H9 (cell line): ENCODE data around the gene RCOR2. TPM values are rescaled to one million over a fixed set of nuclear protein-coding genes. Genes with fewer than 3 reads are reported as not detected.
A peak's percentile ranks its signal among the peaks of the same experiment; 100 is the strongest.

Experiments used
- DNase-seq: peaks from one replicate; pipeline ENCODE4 v3.0.0-alpha.2; 2017
- H2AFZ ChIP-seq: one replicate; pipeline ENCODE4 v1.6.1; 2013; ENCODE audit warnings: mild to moderate bottlenecking, low read length, control low read depth, moderate library complexity
- H2AK5ac ChIP-seq: 2 replicates; pipeline ENCODE4 v1.6.1; 2013; ENCODE audit warnings: low read length, control low read depth, mixed read lengths; ENCODE audit not compliant: insufficient read length
- H2BK120ac ChIP-seq: one replicate; pipeline ENCODE4 v1.6.1; 2013; ENCODE audit warnings: low read depth, mild to moderate bottlenecking, low read length, control low read depth, inconsistent platforms; ENCODE audit not compliant: poor library complexity, severe bottlenecking
- H2BK12ac ChIP-seq: 2 replicates; pipeline ENCODE4 v1.6.1; 2013; ENCODE audit warnings: low read length, control low read depth, mixed read lengths, low read depth; ENCODE audit not compliant: insufficient read length
- H2BK15ac ChIP-seq: 2 replicates; pipeline ENCODE4 v1.6.1; 2013; ENCODE audit warnings: low read depth, low read length, control low read depth
- H2BK20ac ChIP-seq: one replicate; pipeline ENCODE4 v1.6.1; 2013; ENCODE audit warnings: low read depth, mild to moderate bottlenecking, low read length, control low read depth, inconsistent platforms; ENCODE audit not compliant: poor library complexity, severe bottlenecking
- H2BK5ac ChIP-seq: 2 replicates; pipeline ENCODE4 v1.6.1; 2013; ENCODE audit warnings: low read length, control low read depth, mixed read lengths; ENCODE audit not compliant: insufficient read length
- H3K14ac ChIP-seq: 2 replicates; pipeline ENCODE4 v1.6.1; 2013; ENCODE audit warnings: low read length, control low read depth; ENCODE audit not compliant: insufficient read depth
- H3K18ac ChIP-seq: 2 replicates; pipeline ENCODE4 v1.6.1; 2013; ENCODE audit warnings: low read depth, mild to moderate bottlenecking, mixed read lengths, low read length, control low read depth; ENCODE audit not compliant: insufficient read length
- H3K23ac ChIP-seq: 2 replicates; pipeline ENCODE4 v1.6.1; 2013; ENCODE audit warnings: low read length, control low read depth, mixed read lengths, low read depth; ENCODE audit not compliant: insufficient read length
- H3K23me2 ChIP-seq: 2 replicates; pipeline ENCODE4 v1.6.1; 2013; ENCODE audit warnings: low read depth, mild to moderate bottlenecking, mixed read lengths, low read length, control low read depth; ENCODE audit not compliant: insufficient read length, poor library complexity, severe bottlenecking
- H3K27ac ChIP-seq: 2 replicates; pipeline ENCODE4 v1.5.1; 2013; ENCODE audit warnings: low read length, control low read depth, mixed read lengths, low read depth; ENCODE audit not compliant: insufficient read length
- H3K27me3 ChIP-seq: 2 replicates; pipeline ENCODE4 v1.6.1; 2013; ENCODE audit warnings: low read length, control low read depth, inconsistent platforms; ENCODE audit not compliant: insufficient read depth
- H3K4ac ChIP-seq: 2 replicates; pipeline ENCODE4 v1.6.1; 2013; ENCODE audit warnings: low read depth, mild to moderate bottlenecking, control low read depth, inconsistent platforms, low read length, moderate library complexity
- H3K4me1 ChIP-seq: 2 replicates; pipeline ENCODE4 v1.6.1; 2013; ENCODE audit warnings: low read length, control low read depth, inconsistent platforms; ENCODE audit not compliant: insufficient read depth
- H3K4me2 ChIP-seq: 2 replicates; pipeline ENCODE4 v1.6.1; 2013; ENCODE audit warnings: low read length, control low read depth, mixed read lengths; ENCODE audit not compliant: insufficient read length, insufficient read depth
- H3K56ac ChIP-seq: 2 replicates; pipeline ENCODE4 v1.6.1; 2013; ENCODE audit warnings: low read depth, mild to moderate bottlenecking, mixed read lengths, low read length, control low read depth; ENCODE audit not compliant: insufficient read length
- H3K79me1 ChIP-seq: 2 replicates; pipeline ENCODE4 v1.6.1; 2013; ENCODE audit warnings: low read depth, mild to moderate bottlenecking, moderate library complexity, low read length, control low read depth, inconsistent platforms; ENCODE audit not compliant: insufficient read depth, poor library complexity, severe bottlenecking
- H3K79me2 ChIP-seq: 2 replicates; pipeline ENCODE4 v1.6.1; 2013; ENCODE audit warnings: low read length, control low read depth, inconsistent platforms; ENCODE audit not compliant: insufficient read depth
- H3K9ac ChIP-seq: 2 replicates; pipeline ENCODE4 v1.6.1; 2013; ENCODE audit warnings: low read length, control low read depth, mixed read lengths; ENCODE audit not compliant: insufficient read length; ENCODE audit errors: extremely low read depth
- H3K9me3 ChIP-seq: one replicate; pipeline ENCODE4 v1.6.1; 2013; ENCODE audit warnings: low read depth, low read length, inconsistent platforms; ENCODE audit not compliant: control insufficient read depth
- H3T11ph ChIP-seq: one replicate; pipeline ENCODE4 v1.6.1; 2013; ENCODE audit warnings: mild to moderate bottlenecking, low read length, control low read depth, inconsistent platforms
- H4K20me1 ChIP-seq: one replicate; pipeline ENCODE4 v1.6.1; 2013; ENCODE audit not compliant: control insufficient read depth, insufficient read length, insufficient read depth
- H4K5ac ChIP-seq: 2 replicates; pipeline ENCODE4 v1.6.1; 2013; ENCODE audit warnings: low read depth, mild to moderate bottlenecking, mixed read lengths, low read length, control low read depth; ENCODE audit not compliant: insufficient read length
- H4K8ac ChIP-seq: replicated peaks from 2 replicates; pipeline ENCODE4 v1.6.1; 2013; ENCODE audit warnings: low read length, control low read depth, mixed read lengths, low read depth; ENCODE audit not compliant: insufficient read length
- H4K91ac ChIP-seq: 2 replicates; pipeline ENCODE4 v1.6.1; 2013; ENCODE audit warnings: low read depth, mild to moderate bottlenecking, moderate library complexity, mixed read lengths, low read length, control low read depth; ENCODE audit not compliant: insufficient read length
- H3K27ac Mint-ChIP-seq, 3 experiments: 2 replicates in 2 of 3; 3 replicates in 1 of 3; pipeline ENCODE4 v1.8.0; 2020 to 2021; ENCODE audit warnings: mixed read lengths in 3 of 3, mild to moderate bottlenecking in 1 of 3, moderate library complexity in 1 of 3
- H3K27me3 Mint-ChIP-seq: 2 replicates; pipeline ENCODE4 v1.8.0; 2021; ENCODE audit warnings: low read depth, mild to moderate bottlenecking, moderate library complexity, mixed read lengths
- H3K36me3 Mint-ChIP-seq, 3 experiments: 2 replicates in 2 of 3; 3 replicates in 1 of 3; pipeline ENCODE4 v1.8.0; 2020 to 2021; ENCODE audit warnings: low read depth in 3 of 3, mixed read lengths in 3 of 3; ENCODE audit not compliant: insufficient read depth in 1 of 3
- H3K4me1 Mint-ChIP-seq, 2 experiments: 2 replicates each; pipeline ENCODE4 v1.8.0; 2020; ENCODE audit warnings: mixed read lengths in 2 of 2
- H3K4me3 Mint-ChIP-seq, 2 experiments: 2 replicates in 1 of 2; 3 replicates in 1 of 2; pipeline ENCODE4 v1.8.0; 2020 to 2021; ENCODE audit warnings: mild to moderate bottlenecking in 2 of 2, mixed read lengths in 2 of 2, moderate library complexity in 1 of 2
- H3K9me3 Mint-ChIP-seq, 2 experiments: 2 replicates in 1 of 2; 3 replicates in 1 of 2; pipeline ENCODE4 v1.8.0; 2020; ENCODE audit warnings: mild to moderate bottlenecking in 2 of 2, mixed read lengths in 2 of 2, moderate library complexity in 1 of 2
- WGBS: extraction: QIAGEN DNeasy Blood & Tissue Kit; methylation state at CpG from one replicate; pipeline ENCODE4 v1.1.7; 2013; ENCODE audit warnings: missing lambda C conversion rate, low lambda C conversion rate, mixed read lengths; ENCODE audit not compliant: insufficient read length; ENCODE audit errors: extremely low coverage; 5-methylcytosine and 5-hydroxymethylcytosine counted together
- total RNA-seq: library from RNA; stranded (reverse); gene quantifications from 2 replicates; pipeline ENCODE4 v1.2.1, GENCODE V29; 2021
- TF ChIP-seq, protein P1 (sequence below): fragments of 200-600 bp; sonication (generic); conservative IDR thresholded peaks from 3 replicates; pipeline ENCODE4 v1.8.0; 2021; ENCODE audit warnings: antibody characterized with exemption, mild to moderate bottlenecking

Gene RCOR2
- total RNA-seq, 1 experiment from 2014 or later, result 118 TPM

DNA sequence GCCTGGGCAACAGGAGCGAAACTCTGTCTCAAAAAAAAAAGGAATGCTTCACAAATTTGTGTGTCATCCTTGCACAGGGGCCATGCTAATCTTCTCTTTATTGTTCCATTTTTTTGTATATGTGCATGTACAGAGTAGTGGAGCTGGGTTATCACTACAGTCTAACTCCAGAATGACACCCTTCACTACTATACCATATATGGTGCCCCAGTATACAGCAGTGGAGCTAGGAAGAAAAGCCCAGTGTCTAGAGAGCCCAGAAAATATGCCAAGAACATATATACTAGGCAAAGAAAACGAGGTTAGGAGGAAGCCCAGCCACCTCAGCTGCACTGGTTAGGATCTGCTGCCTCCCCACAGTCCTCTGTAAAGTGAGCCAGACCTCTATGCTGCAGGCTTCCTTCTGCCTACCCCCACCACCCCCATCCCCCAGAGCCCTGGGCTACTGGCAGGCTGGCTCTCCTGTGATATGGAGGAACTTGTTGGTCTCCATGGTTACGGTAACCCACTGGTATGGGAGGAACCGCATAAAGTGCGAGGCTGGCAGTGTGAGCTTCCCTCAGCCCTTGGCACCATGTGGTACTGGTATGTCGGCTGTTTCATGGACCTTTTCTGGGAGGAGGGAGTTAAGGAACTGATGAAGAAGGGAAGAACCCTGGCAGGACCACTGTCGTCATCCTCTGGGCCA lies 34.3 kb downstream of the RCOR2 start:
- no peak overlapping the region for H4K8ac ChIP-seq
- no peak overlapping the region for H3K27ac ChIP-seq
- H2AK5ac ChIP-seq, result no peak overlapping the region
- H3K18ac ChIP-seq, result no peak overlapping the region
- Mint-ChIP-seq H3K4me3 (peak overlapping the region in 1 of 2 experiments; percentile 56; a peak in 2 of 5 replicates), H3K27me3 (no peaks in the 10 kb centered on the region), H3K36me3 (peaks cover 3 to 10% (median 4%) of the 10 kb centered on the region in 3 experiments; a peak in 5 of 7 replicates), H3K4me1 (peaks cover 47 to 64% of the 10 kb centered on the region in 2 experiments), H3K27ac (peak overlapping the region; percentile 67 to 89 (median 84); a peak in 3 of 7 replicates), H3K9me3 (no peaks in the 10 kb centered on the region)
- no peak overlapping the region for H3T11ph ChIP-seq
- H3K9me3 ChIP-seq, result no peaks in the 10 kb centered on the region
- no peak overlapping the region for H2AFZ ChIP-seq
- H4K20me1 ChIP-seq, result no peaks in the 10 kb centered on the region
- H3K27me3 ChIP-seq, result no peaks in the 10 kb centered on the region
- no peak overlapping the region for H3K4me2 ChIP-seq
- no peak overlapping the region for H2BK120ac ChIP-seq
- H3K4me1 ChIP-seq, result peaks cover 14% of the 10 kb centered on the region; the same call in 1 of the 2 replicates
- DNase-seq, result peak; percentile 82
- H2BK15ac ChIP-seq, result no peak overlapping the region
- no peaks in the 10 kb centered on the region for H3K23me2 ChIP-seq
- no peak overlapping the region for H2BK5ac ChIP-seq
- no peak overlapping the region for H2BK20ac ChIP-seq
- TF ChIP-seq, protein P1, sequence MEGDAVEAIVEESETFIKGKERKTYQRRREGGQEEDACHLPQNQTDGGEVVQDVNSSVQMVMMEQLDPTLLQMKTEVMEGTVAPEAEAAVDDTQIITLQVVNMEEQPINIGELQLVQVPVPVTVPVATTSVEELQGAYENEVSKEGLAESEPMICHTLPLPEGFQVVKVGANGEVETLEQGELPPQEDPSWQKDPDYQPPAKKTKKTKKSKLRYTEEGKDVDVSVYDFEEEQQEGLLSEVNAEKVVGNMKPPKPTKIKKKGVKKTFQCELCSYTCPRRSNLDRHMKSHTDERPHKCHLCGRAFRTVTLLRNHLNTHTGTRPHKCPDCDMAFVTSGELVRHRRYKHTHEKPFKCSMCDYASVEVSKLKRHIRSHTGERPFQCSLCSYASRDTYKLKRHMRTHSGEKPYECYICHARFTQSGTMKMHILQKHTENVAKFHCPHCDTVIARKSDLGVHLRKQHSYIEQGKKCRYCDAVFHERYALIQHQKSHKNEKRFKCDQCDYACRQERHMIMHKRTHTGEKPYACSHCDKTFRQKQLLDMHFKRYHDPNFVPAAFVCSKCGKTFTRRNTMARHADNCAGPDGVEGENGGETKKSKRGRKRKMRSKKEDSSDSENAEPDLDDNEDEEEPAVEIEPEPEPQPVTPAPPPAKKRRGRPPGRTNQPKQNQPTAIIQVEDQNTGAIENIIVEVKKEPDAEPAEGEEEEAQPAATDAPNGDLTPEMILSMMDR, result no peak
- H4K5ac ChIP-seq, result no peak overlapping the region
- H3K4ac ChIP-seq, result no peak overlapping the region
- peaks cover 4% of the 10 kb centered on the region for H3K79me1 ChIP-seq
- no peak overlapping the region for H3K56ac ChIP-seq
- no peak overlapping the region for H3K14ac ChIP-seq
- H3K9ac ChIP-seq, result no peak overlapping the region
- H4K91ac ChIP-seq, result no peak overlapping the region
- no peak overlapping the region for H3K23ac ChIP-seq
- H3K79me2 ChIP-seq, result no peaks in the 10 kb centered on the region; the same call in 1 of the 2 replicates
- no CpG with 5 or more reads among the region's 7 CpGs for WGBS
- no peak overlapping the region for H2BK12ac ChIP-seq
